OCI-LY7 (cell line): ENCODE results near the gene CSDE1. TPM values are rescaled to one million over a fixed set of nuclear protein-coding genes. Genes with fewer than 3 reads are reported as not detected.

ENCODE experiments used
- BruUV-seq: library from RNA; stranded (reverse); fragments of 400-500 nt; replicated peaks from 2 replicates; lab custom pipeline; 2021; lab: Mats Ljungman, UMichigan
- CTCF ChIA-PET: fragments of 300-600 bp; sonication (Branson Sonifier 250); formaldehyde crosslinking; loops from one replicate; lab custom pipeline; 2022; ENCODE audit warnings: antibody characterized with exemption; ENCODE audit not compliant: unreplicated experiment; lab: Charles Lee
- POLR2A ChIA-PET: fragments of 300-600 bp; sonication (Branson Sonifier 250); formaldehyde crosslinking; loops from one replicate; lab custom pipeline; 2022; ENCODE audit warnings: antibody characterized with exemption; lab: Charles Lee
- DNase-seq: peaks from one replicate; pipeline ENCODE4 v3.0.0-alpha.2; 2015; ENCODE audit warnings: low spot score
- H2AFZ ChIP-seq: fragments of 200-600 bp; sonication (generic), shearing (Covaris generic); 2 replicates; pipeline ENCODE4 v1.6.1; 2014; ENCODE audit warnings: mild to moderate bottlenecking, antibody characterized with exemption, low read length, moderate library complexity
- H3K27ac ChIP-seq: fragments of 200-600 bp; sonication (generic); 2 replicates; pipeline ENCODE4 v1.5.1; 2014; ENCODE audit warnings: mixed run types, low read depth, mild to moderate bottlenecking, moderate library complexity, low read length, inconsistent platforms; ENCODE audit not compliant: poor library complexity, severe bottlenecking
- H3K36me3 ChIP-seq: fragments of 200-600 bp; sonication (generic); 2 replicates; pipeline ENCODE4 v1.6.1; 2014; ENCODE audit warnings: mild to moderate bottlenecking, antibody characterized with exemption, low read length, moderate library complexity, mixed read lengths; ENCODE audit not compliant: insufficient read depth
- H3K4me1 ChIP-seq: fragments of 200-600 bp; sonication (generic); 2 replicates; pipeline ENCODE4 v1.5.1; 2014; ENCODE audit warnings: mild to moderate bottlenecking, low read length; ENCODE audit not compliant: insufficient read depth, poor library complexity, severe bottlenecking
- H3K4me2 ChIP-seq: fragments of 200-600 bp; sonication (generic); 2 replicates; pipeline ENCODE4 v1.6.1; 2014; ENCODE audit warnings: mild to moderate bottlenecking, low read length
- H3K4me3 ChIP-seq: fragments of 200-600 bp; sonication (generic); 2 replicates; pipeline ENCODE4 v1.5.1; 2014; ENCODE audit warnings: mild to moderate bottlenecking, low read depth, low read length; ENCODE audit not compliant: poor library complexity, severe bottlenecking
- H3K79me2 ChIP-seq: fragments of 200-600 bp; sonication (generic); 2 replicates; pipeline ENCODE4 v1.6.1; 2016; ENCODE audit warnings: low read depth, mild to moderate bottlenecking, low read length, moderate library complexity, mixed read lengths; ENCODE audit not compliant: insufficient read depth
- H3K9me2 ChIP-seq: fragments of 200-600 bp; sonication (generic); 2 replicates; pipeline ENCODE4 v1.6.1; 2016; ENCODE audit warnings: mild to moderate bottlenecking, low read length, mixed read lengths; ENCODE audit not compliant: insufficient read depth
- H3K9me3 ChIP-seq: fragments of 200-600 bp; sonication (generic); 2 replicates; pipeline ENCODE4 v1.6.1; 2014; ENCODE audit warnings: mild to moderate bottlenecking, mixed run types, low read length, mixed read lengths
- H4K20me1 ChIP-seq: fragments of 200-600 bp; sonication (generic); 2 replicates; pipeline ENCODE4 v1.6.1; 2014; ENCODE audit warnings: mild to moderate bottlenecking, antibody characterized with exemption, low read length, moderate library complexity, mixed read lengths; ENCODE audit not compliant: insufficient read depth
- CTCF ChIP-seq: fragments of 200-600 bp; sonication (generic); conservative IDR thresholded peaks from 2 replicates; pipeline ENCODE4 v1.5.1; 2014; ENCODE audit warnings: mild to moderate bottlenecking, antibody characterized with exemption, low read length, moderate library complexity, mixed read lengths
- EZH2phosphoT487 ChIP-seq: fragments of 200-600 bp; sonication (generic); IDR thresholded peaks from 2 replicates; pipeline ENCODE4 v1.6.1; 2018; ENCODE audit warnings: low read depth, borderline replicate concordance, mild to moderate bottlenecking, mixed run types, antibody characterized with exemption, low read length, moderate library complexity, mixed read lengths
- intact Hi-C: fragments of 100-400 bp; cut with micrococcal nuclease; formaldehyde crosslinking; loops from one replicate; pipeline ENCODE4 v1.10.0; 2022; ENCODE audit not compliant: unreplicated experiment
- total RNA-seq, 2 experiments: library from RNA; depleted of rRNA in 1 of 2; stranded (reverse); fragments of >200 nt in 1 of 2; shearing (Covaris generic) in 1 of 2; gene quantifications; 2 replicates each; pipeline ENCODE4 v1.2.3, GENCODE V29; 2014 to 2022

The CSDE1 gene
- total RNA-seq, 2 experiments from 2014 or later, result 177 to 426 TPM

GRCh38 chr1:114707604-114708003 is 50.2 kb downstream of the CSDE1 start:
- POLR2A ChIA-PET, result no interaction called here
- no peak overlapping the region for H3K4me2 ChIP-seq
- no peaks in the 10 kb centered on the region for H3K9me2 ChIP-seq
- no peak overlapping the region for H2AFZ ChIP-seq
- H3K4me3 ChIP-seq, result no peak overlapping the region
- H3K4me1 ChIP-seq, result no peaks in the 10 kb centered on the region
- H3K79me2 ChIP-seq, result no peaks in the 10 kb centered on the region
- no peak for TF ChIP-seq CTCF
- TF ChIP-seq EZH2phosphoT487, result no peak
- intact Hi-C loops, result no loop called here
- CTCF ChIA-PET, result no interaction called here
- no peaks in the 10 kb centered on the region for H4K20me1 ChIP-seq
- peaks cover 77% of the 10 kb centered on the region for H3K36me3 ChIP-seq
- no peak for DNase-seq
- no TSS peak for BruUV-seq
- H3K27ac ChIP-seq, result no peak overlapping the region
- no peaks in the 10 kb centered on the region for H3K9me3 ChIP-seq

- Histone ChIP-seq H3K36me3 (peaks cover 37% of the 10 kb centered on the region), H3K27ac (no peak overlapping the region), H3K9me2 (no peaks in the 10 kb centered on the region), H3K79me2 (no peaks in the 10 kb centered on the region), H3K4me1 (no peaks in the 10 kb centered on the region), H2AFZ (no peak overlapping the region), H3K4me3 (no peak overlapping the region), H3K4me2 (no peak overlapping the region), H4K20me1 (no peaks in the 10 kb centered on the region), H3K9me3 (no peaks in the 10 kb centered on the region)
- no peak for TF ChIP-seq EZH2phosphoT487
- CTCF ChIA-PET, result no interaction called here
- DNase-seq, result no peak
- intact Hi-C loops, result no loop called here
- BruUV-seq, result no TSS peak
- POLR2A ChIA-PET, result interaction anchor here (0.7 to 2.0 kb wide), 4 partner anchors 8 to 350 kb away, joined by 3 to 12 read pairs (median 4); partner anchors contain the start of genes AMPD1 and NRAS
Measured at GRCh38 chr1:114703242-114703641, 54.5 kb downstream of the CSDE1 start.

GRCh38 chr1:114702737-114703136 is 55.0 kb downstream of the CSDE1 start:
- intact Hi-C loops, result no loop called here
- Histone ChIP-seq H3K9me2 (no peaks in the 10 kb centered on the region), H3K9me3 (no peaks in the 10 kb centered on the region), H3K27ac (no peak overlapping the region), H3K4me1 (no peaks in the 10 kb centered on the region), H3K36me3 (peaks cover 32% of the 10 kb centered on the region), H3K4me2 (no peak overlapping the region), H3K79me2 (no peaks in the 10 kb centered on the region), H2AFZ (no peak overlapping the region), H4K20me1 (no peaks in the 10 kb centered on the region), H3K4me3 (no peak overlapping the region)
- TF ChIP-seq EZH2phosphoT487, result no peak
- TF ChIP-seq CTCF, result no peak
- CTCF ChIA-PET, result no interaction called here
- POLR2A ChIA-PET, result interaction anchor here (0.7 to 2.0 kb wide), 3 partner anchors 10 to 349 kb away, joined by 3 to 12 read pairs (median 4); partner anchors contain the start of gene NRAS
- no peak for DNase-seq
- BruUV-seq, result no TSS peak
